OCI-LY3 (cell line): Measurements from ENCODE around the gene BRAF.

ENCODE experiments used
- H2AFZ ChIP-seq: fragments of 200-600, 300-600 bp; shearing (Covaris generic); 2 replicates; pipeline ENCODE4 v1.6.0; 2014; ENCODE audit warnings: antibody characterized with exemption, low read depth, low read length
- H3K27ac ChIP-seq: fragments of 200-600, 300-600 bp; sonication (generic); 2 replicates; pipeline ENCODE4 v1.5.1; 2014; ENCODE audit warnings: mild to moderate bottlenecking, low read length, moderate library complexity, mixed read lengths
- H3K27me3 ChIP-seq: fragments of 200-600, 300-600 bp; sonication (generic); 2 replicates; pipeline ENCODE4 v1.6.1; 2014; ENCODE audit warnings: low read depth, low read length, mixed read lengths
- H3K36me3 ChIP-seq: fragments of 200-600, 300-600 bp; sonication (generic); replicated peaks from 2 replicates; pipeline ENCODE3; 2014; ENCODE audit warnings: low read depth, low read length, mixed read lengths
- H3K4me1 ChIP-seq: fragments of 300-600, 200-600 bp; sonication (generic); 2 replicates; pipeline ENCODE4 v1.6.1; 2014; ENCODE audit warnings: low read length, mixed read lengths
- H3K4me2 ChIP-seq: fragments of 200-600, 300-600 bp; sonication (generic); 2 replicates; pipeline ENCODE4 v1.6.1; 2014; ENCODE audit warnings: low read length, mixed read lengths
- H3K4me3 ChIP-seq: fragments of 300-600, 200-600 bp; sonication (generic); 2 replicates; pipeline ENCODE4 v1.5.1; 2014; ENCODE audit warnings: antibody characterized with exemption, mild to moderate bottlenecking, low read length, moderate library complexity
- H3K79me2 ChIP-seq: fragments of 300-600, 200-600 bp; shearing (Covaris generic); 2 replicates; pipeline ENCODE4 v1.6.1; 2014; ENCODE audit warnings: mild to moderate bottlenecking, low read length, mixed read lengths
- H3K9ac ChIP-seq: fragments of 300-600, 200-600 bp; shearing (Covaris generic); 2 replicates; pipeline ENCODE4 v1.6.0; 2014; ENCODE audit warnings: mild to moderate bottlenecking, low read length, moderate library complexity
- H3K9me3 ChIP-seq: fragments of 200-600, 300-600 bp; shearing (Covaris generic); 2 replicates; pipeline ENCODE4 v1.6.1; 2014; ENCODE audit warnings: low read length, mixed read lengths; ENCODE audit not compliant: insufficient read depth
- H4K20me1 ChIP-seq: fragments of 200-600, 300-600 bp; sonication (generic); 2 replicates; pipeline ENCODE4 v1.6.1; 2016; ENCODE audit warnings: low read length, mixed read lengths; ENCODE audit not compliant: insufficient read depth
- EZH2phosphoT487 ChIP-seq: fragments of 200-600 bp; shearing (Covaris generic); IDR thresholded peaks from 2 replicates; pipeline ENCODE4 v1.6.1; 2018; ENCODE audit warnings: antibody characterized with exemption, mixed run types, low read depth
- TF ChIP-seq, protein P1 (sequence below): fragments of 200-600, 300-600 bp; sonication (generic); IDR thresholded peaks from 2 replicates; pipeline ENCODE4 v1.5.1; 2014; ENCODE audit warnings: antibody characterized with exemption, low read length, low read depth

Gene BRAF

GRCh38 chr7:140867467-140868462 lies 57.0 kb downstream of the BRAF start:
- TF ChIP-seq, protein P1, sequence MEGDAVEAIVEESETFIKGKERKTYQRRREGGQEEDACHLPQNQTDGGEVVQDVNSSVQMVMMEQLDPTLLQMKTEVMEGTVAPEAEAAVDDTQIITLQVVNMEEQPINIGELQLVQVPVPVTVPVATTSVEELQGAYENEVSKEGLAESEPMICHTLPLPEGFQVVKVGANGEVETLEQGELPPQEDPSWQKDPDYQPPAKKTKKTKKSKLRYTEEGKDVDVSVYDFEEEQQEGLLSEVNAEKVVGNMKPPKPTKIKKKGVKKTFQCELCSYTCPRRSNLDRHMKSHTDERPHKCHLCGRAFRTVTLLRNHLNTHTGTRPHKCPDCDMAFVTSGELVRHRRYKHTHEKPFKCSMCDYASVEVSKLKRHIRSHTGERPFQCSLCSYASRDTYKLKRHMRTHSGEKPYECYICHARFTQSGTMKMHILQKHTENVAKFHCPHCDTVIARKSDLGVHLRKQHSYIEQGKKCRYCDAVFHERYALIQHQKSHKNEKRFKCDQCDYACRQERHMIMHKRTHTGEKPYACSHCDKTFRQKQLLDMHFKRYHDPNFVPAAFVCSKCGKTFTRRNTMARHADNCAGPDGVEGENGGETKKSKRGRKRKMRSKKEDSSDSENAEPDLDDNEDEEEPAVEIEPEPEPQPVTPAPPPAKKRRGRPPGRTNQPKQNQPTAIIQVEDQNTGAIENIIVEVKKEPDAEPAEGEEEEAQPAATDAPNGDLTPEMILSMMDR = no peak
- no peak for TF ChIP-seq EZH2phosphoT487
- Histone ChIP-seq H3K4me2 (peak overlapping the region; percentile 40), H3K4me1 (peaks cover 50% of the 10 kb centered on the region), H3K79me2 (peaks cover 73% of the 10 kb centered on the region), H3K27me3 (no peaks in the 10 kb centered on the region), H2AFZ (no peak overlapping the region), H3K36me3 (peaks cover 15% of the 10 kb centered on the region), H3K4me3 (no peak overlapping the region), H3K9ac (no peak overlapping the region), H3K27ac (no peak overlapping the region; the same call in 1 of the 2 replicates), H4K20me1 (peaks cover 56% of the 10 kb centered on the region), H3K9me3 (no peaks in the 10 kb centered on the region)

DNA sequence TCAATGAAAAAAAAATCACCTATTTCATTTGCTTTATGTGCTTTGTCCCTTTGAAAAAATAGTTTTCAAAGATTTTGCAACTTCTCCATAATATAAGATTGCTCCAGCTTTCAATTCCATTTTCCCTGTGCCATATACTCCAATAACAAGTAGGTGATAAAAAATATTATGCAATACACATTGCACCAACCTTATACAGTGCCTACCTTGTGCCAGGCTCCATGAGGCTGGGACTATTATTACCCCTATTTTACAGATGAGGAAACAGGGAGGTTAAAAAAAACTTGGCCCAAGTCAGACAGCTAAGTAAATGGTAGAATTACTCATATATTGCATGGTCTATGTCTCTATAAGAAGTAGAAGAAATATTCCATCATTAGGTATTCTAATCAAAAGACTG lies 57.8 kb downstream of the BRAF start:
- peaks cover 50% of the 10 kb centered on the region for H3K4me1 ChIP-seq
- peaks cover 79% of the 10 kb centered on the region for H3K79me2 ChIP-seq
- peak overlapping the region; percentile 40; the same call in 1 of the 2 replicates for H3K4me2 ChIP-seq
- H3K4me3 ChIP-seq = no peak overlapping the region
- no peaks in the 10 kb centered on the region for H3K27me3 ChIP-seq
- peaks cover 15% of the 10 kb centered on the region for H3K36me3 ChIP-seq
- peaks cover 65% of the 10 kb centered on the region for H4K20me1 ChIP-seq
- H3K9ac ChIP-seq = no peak overlapping the region
- TF ChIP-seq EZH2phosphoT487 = no peak
- H3K9me3 ChIP-seq = no peaks in the 10 kb centered on the region
- no peak overlapping the region for H2AFZ ChIP-seq
- no peak overlapping the region for H3K27ac ChIP-seq

GRCh38 chr7:140864732-140865131 lies 60.0 kb downstream of the BRAF start:
- H3K36me3 ChIP-seq = peaks cover 15% of the 10 kb centered on the region
- peaks cover 91% of the 10 kb centered on the region for H3K79me2 ChIP-seq
- H3K9me3 ChIP-seq = no peaks in the 10 kb centered on the region
- no peak overlapping the region for H3K27ac ChIP-seq
- peaks cover 80% of the 10 kb centered on the region for H4K20me1 ChIP-seq
- no peaks in the 10 kb centered on the region for H3K27me3 ChIP-seq
- H3K9ac ChIP-seq = no peak overlapping the region
- H3K4me1 ChIP-seq = peaks cover 38% of the 10 kb centered on the region
- H2AFZ ChIP-seq = no peak overlapping the region
- no peak overlapping the region for H3K4me3 ChIP-seq
- H3K4me2 ChIP-seq = no peak overlapping the region
- TF ChIP-seq EZH2phosphoT487 = no peak
- TF ChIP-seq, protein P1 = no peak

DNA sequence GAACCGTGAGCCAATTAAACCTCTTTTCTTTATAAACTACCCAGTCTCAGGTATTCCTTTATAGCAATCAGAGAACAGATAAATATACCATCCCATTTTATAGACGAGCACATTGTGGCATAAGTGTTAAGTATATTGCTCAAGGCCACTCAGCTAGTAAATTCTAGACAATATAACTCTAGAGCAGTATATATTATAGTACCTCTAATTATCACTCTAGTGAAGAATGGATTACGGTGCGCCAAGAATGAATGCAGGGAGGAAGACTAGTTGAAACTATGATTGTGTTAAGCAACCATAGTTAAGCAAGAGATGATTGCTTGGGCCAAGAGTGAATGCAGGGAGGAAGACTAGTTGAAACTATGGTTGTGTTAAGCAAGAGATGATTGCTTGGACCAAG lies 60.9 kb downstream of the BRAF start:
- no peak overlapping the region for H3K27ac ChIP-seq
- H2AFZ ChIP-seq = no peak overlapping the region
- no peaks in the 10 kb centered on the region for H3K9me3 ChIP-seq
- H3K79me2 ChIP-seq = peaks cover 91% of the 10 kb centered on the region
- TF ChIP-seq, protein P1 = no peak
- no peak for TF ChIP-seq EZH2phosphoT487
- H3K4me3 ChIP-seq = no peak overlapping the region
- H3K4me1 ChIP-seq = peaks cover 38% of the 10 kb centered on the region
- no peak overlapping the region for H3K9ac ChIP-seq
- no peak overlapping the region for H3K4me2 ChIP-seq
- peaks cover 81% of the 10 kb centered on the region for H4K20me1 ChIP-seq
- H3K36me3 ChIP-seq = peaks cover 15% of the 10 kb centered on the region
- H3K27me3 ChIP-seq = no peaks in the 10 kb centered on the region
